ENCODE results near the gene CORO1C.

DNA sequence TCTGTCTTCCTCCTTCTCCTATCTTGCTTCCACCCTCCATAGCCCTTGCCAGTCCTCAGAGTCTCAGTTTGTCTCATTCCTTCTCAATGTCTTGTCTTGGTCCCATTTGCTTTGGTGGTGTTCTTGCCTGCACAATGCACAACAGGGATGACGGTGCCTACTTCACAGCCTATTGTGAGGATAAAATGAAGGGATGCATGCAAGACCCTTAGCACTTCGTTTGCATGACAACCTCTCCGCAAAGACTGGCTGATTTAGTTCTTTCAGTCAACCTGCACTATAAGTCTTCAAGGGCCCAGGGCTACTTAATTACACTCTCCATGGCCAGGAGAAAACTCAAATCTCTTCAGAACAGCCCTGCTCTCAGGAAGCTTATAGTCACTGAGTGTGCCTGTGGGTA is 106.1 kb downstream of the CORO1C start:
- TF ChIP-seq CEBPB (tag; IDR thresholded peaks at IDR 0.05) (no peak), PML (IDR thresholded peaks at IDR 0.05; ENCODE audit: low read length) (no peak), ZNF280B (CRISPR knock-in tag; IDR thresholded peaks at IDR 0.05) (no peak), JUND (IDR thresholded peaks at IDR 0.05; ENCODE audit: borderline replicate concordance, low read depth, low read length) (no peak), JUND (tag; IDR thresholded peaks at IDR 0.05; ENCODE audit: borderline replicate concordance, low read depth, low read length) (no peak), ETV1 (tag; conservative IDR thresholded peaks at IDR 0.05; ENCODE audit: low read depth) (no peak), RBM15 (IDR thresholded peaks at IDR 0.05; ENCODE audit: insufficient read depth, low read length) (no peak), ELF4 (CRISPR knock-in tag; IDR thresholded peaks at IDR 0.05) (no peak), CBFB (CRISPR knock-in tag; IDR thresholded peaks at IDR 0.05) (no peak), ZNF146 (CRISPR knock-in tag; IDR thresholded peaks at IDR 0.05; ENCODE audit: unreplicated experiment) (no peak)
- TF ChIP-seq, protein P1, sequence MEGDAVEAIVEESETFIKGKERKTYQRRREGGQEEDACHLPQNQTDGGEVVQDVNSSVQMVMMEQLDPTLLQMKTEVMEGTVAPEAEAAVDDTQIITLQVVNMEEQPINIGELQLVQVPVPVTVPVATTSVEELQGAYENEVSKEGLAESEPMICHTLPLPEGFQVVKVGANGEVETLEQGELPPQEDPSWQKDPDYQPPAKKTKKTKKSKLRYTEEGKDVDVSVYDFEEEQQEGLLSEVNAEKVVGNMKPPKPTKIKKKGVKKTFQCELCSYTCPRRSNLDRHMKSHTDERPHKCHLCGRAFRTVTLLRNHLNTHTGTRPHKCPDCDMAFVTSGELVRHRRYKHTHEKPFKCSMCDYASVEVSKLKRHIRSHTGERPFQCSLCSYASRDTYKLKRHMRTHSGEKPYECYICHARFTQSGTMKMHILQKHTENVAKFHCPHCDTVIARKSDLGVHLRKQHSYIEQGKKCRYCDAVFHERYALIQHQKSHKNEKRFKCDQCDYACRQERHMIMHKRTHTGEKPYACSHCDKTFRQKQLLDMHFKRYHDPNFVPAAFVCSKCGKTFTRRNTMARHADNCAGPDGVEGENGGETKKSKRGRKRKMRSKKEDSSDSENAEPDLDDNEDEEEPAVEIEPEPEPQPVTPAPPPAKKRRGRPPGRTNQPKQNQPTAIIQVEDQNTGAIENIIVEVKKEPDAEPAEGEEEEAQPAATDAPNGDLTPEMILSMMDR (IDR thresholded peaks at IDR 0.05 in 2 of 3, conservative IDR thresholded peaks at IDR 0.05 in 1 of 3; ENCODE audit: insufficient read depth in 2 of 3, low read depth in 1 of 3, low read length in 3 of 3) = no peak
